ENCODE data around the gene SMAD3.
"Not testable (repeated sequence)": the region's sequence is repeated elsewhere in the genome, so short reads cannot be mapped to it uniquely, and the experiment has no call there.

SMAD3 gene

GRCh38 chr15:67120839-67121643 is 55.6 kb downstream of the SMAD3 start:
- Histone ChIP-seq H3K9me3 (ENCODE audit: severe bottlenecking) (no peaks in the 10 kb centered on the region), H3K36me3 (no peaks in the 10 kb centered on the region), H3K27ac (no peak overlapping the region), H3K4me3 (ENCODE audit: low read depth, low read length) (no peak overlapping the region), H3K27me3 (ENCODE audit: insufficient read depth, low read depth, severe bottlenecking) (no peaks in the 10 kb centered on the region)
- TF ChIP-seq CTCF (IDR thresholded peaks at IDR 0.05; ENCODE audit: low read depth, low read length): no peak
- DNase-seq: no peak

GRCh38 chr15:67121644-67122605 is 56.5 kb downstream of the SMAD3 start:
- DNase-seq: no peak
- no peaks in the 10 kb centered on the region for H3K36me3 ChIP-seq
- no peak for TF ChIP-seq CTCF (IDR thresholded peaks at IDR 0.05; ENCODE audit: low read depth, low read length)
- no peak overlapping the region for H3K27ac ChIP-seq
- H3K9me3 ChIP-seq (ENCODE audit: severe bottlenecking): no peaks in the 10 kb centered on the region
- no peaks in the 10 kb centered on the region for H3K27me3 ChIP-seq (ENCODE audit: insufficient read depth, low read depth, severe bottlenecking)
- H3K4me3 ChIP-seq (ENCODE audit: low read depth, low read length): no peak overlapping the region

- DNase-seq; H3K27ac ChIP-seq; H3K27me3 ChIP-seq (ENCODE audit: insufficient read depth, low read depth, severe bottlenecking); H3K4me3 ChIP-seq (ENCODE audit: low read depth, low read length); H3K36me3 ChIP-seq; H3K9me3 ChIP-seq (ENCODE audit: severe bottlenecking): not testable (repeated sequence)
Observed at GRCh38 chr15:67122816-67123215, 57.4 kb downstream of the SMAD3 start.

- H3K9me3 ChIP-seq (ENCODE audit: severe bottlenecking); H3K27ac ChIP-seq; H3K36me3 ChIP-seq; H3K4me3 ChIP-seq (ENCODE audit: low read depth, low read length); DNase-seq; H3K27me3 ChIP-seq (ENCODE audit: insufficient read depth, low read depth, severe bottlenecking): not testable (repeated sequence)
Observed at GRCh38 chr15:67123291-67123690, 57.9 kb downstream of the SMAD3 start.

- DNase-seq: no peak
- no peak overlapping the region for H3K27ac ChIP-seq
- no peaks in the 10 kb centered on the region for H3K36me3 ChIP-seq
- H3K9me3 ChIP-seq (ENCODE audit: severe bottlenecking): no peaks in the 10 kb centered on the region
- H3K27me3 ChIP-seq (ENCODE audit: insufficient read depth, low read depth, severe bottlenecking): no peaks in the 10 kb centered on the region
- TF ChIP-seq CTCF (IDR thresholded peaks at IDR 0.05; ENCODE audit: low read depth, low read length): no peak
- no peak overlapping the region for H3K4me3 ChIP-seq (ENCODE audit: low read depth, low read length)
Observed at GRCh38 chr15:67124111-67124510, 58.7 kb downstream of the SMAD3 start.

GRCh38 chr15:67124911-67125588 is 59.6 kb downstream of the SMAD3 start:
- DNase-seq: no peak
- no peak overlapping the region for H3K4me3 ChIP-seq (ENCODE audit: low read depth, low read length)
- H3K27ac ChIP-seq: no peak overlapping the region
- no peak for TF ChIP-seq CTCF (IDR thresholded peaks at IDR 0.05; ENCODE audit: low read depth, low read length)
- no peaks in the 10 kb centered on the region for H3K27me3 ChIP-seq (ENCODE audit: insufficient read depth, low read depth, severe bottlenecking)
- H3K9me3 ChIP-seq (ENCODE audit: severe bottlenecking): no peaks in the 10 kb centered on the region
- H3K36me3 ChIP-seq: no peaks in the 10 kb centered on the region
